MG63 (cell line): ENCODE results near the gene DMD. TPM values are rescaled to one million over a fixed set of nuclear protein-coding genes. Genes with fewer than 3 reads are reported as not detected.
A peak's percentile ranks its signal among the peaks of the same experiment; 100 is the strongest.

ENCODE experiments used
- DNase-seq: peaks from one replicate; pipeline ENCODE4 v3.0.0-alpha.2; 2020
- H3K27me3 ChIP-seq: fragments of 250-450 bp; sonication (Bioruptor Pico); 2 replicates; pipeline ENCODE4 v1.5.1; 2020; ENCODE audit warnings: mild to moderate bottlenecking, moderate library complexity
- H3K36me3 ChIP-seq: fragments of 250-450 bp; sonication (Bioruptor Pico); 2 replicates; pipeline ENCODE4 v1.5.1; 2020; ENCODE audit warnings: mild to moderate bottlenecking, moderate library complexity
- H3K4me3 ChIP-seq: fragments of 250-450 bp; sonication (Bioruptor Pico); 2 replicates; pipeline ENCODE4 v1.5.1; 2020; ENCODE audit warnings: mild to moderate bottlenecking, moderate library complexity
- H3K9me3 ChIP-seq: fragments of 250-450 bp; sonication (Bioruptor Pico); 2 replicates; pipeline ENCODE4 v1.5.1; 2020; ENCODE audit warnings: mild to moderate bottlenecking, moderate library complexity
- total RNA-seq: library from RNA; depleted of rRNA; stranded (reverse); fragments of >200 nt; shearing (Covaris generic); gene quantifications from 2 replicates; pipeline ENCODE4 v1.2.3, GENCODE V29; 2014; ENCODE audit warnings: low replicate concordance

The DMD gene
- total RNA-seq, 1 experiment from 2014 or later, result 11.5 TPM

GRCh38 chrX:31697294-31697916, 1513.9 kb downstream of the DMD start:
- Histone ChIP-seq H3K9me3 (no peaks in the 10 kb centered on the region; the same call in 1 of the 2 replicates), H3K27me3 (no peaks in the 10 kb centered on the region), H3K36me3 (no peaks in the 10 kb centered on the region), H3K4me3 (no peak overlapping the region)
- DNase-seq, result no peak

- H3K9me3 ChIP-seq, result no peaks in the 10 kb centered on the region
- no peaks in the 10 kb centered on the region for H3K27me3 ChIP-seq
- H3K4me3 ChIP-seq, result no peak overlapping the region
- DNase-seq, result no peak
- H3K36me3 ChIP-seq, result no peaks in the 10 kb centered on the region
Observed at GRCh38 chrX:31679861-31680260, 1531.5 kb downstream of the DMD start.

- no peaks in the 10 kb centered on the region for H3K27me3 ChIP-seq
- no peaks in the 10 kb centered on the region for H3K36me3 ChIP-seq
- no peaks in the 10 kb centered on the region for H3K9me3 ChIP-seq
- no peak overlapping the region for H3K4me3 ChIP-seq
- DNase-seq, result no peak
Observed at GRCh38 chrX:31670245-31670644, 1541.1 kb downstream of the DMD start.

GRCh38 chrX:31665454-31665853, 1545.9 kb downstream of the DMD start:
- no peaks in the 10 kb centered on the region for H3K36me3 ChIP-seq
- no peaks in the 10 kb centered on the region for H3K9me3 ChIP-seq
- H3K4me3 ChIP-seq, result no peak overlapping the region
- H3K27me3 ChIP-seq, result no peaks in the 10 kb centered on the region
- DNase-seq, result no peak

- DNase-seq, result no peak
- Histone ChIP-seq H3K9me3 (no peaks in the 10 kb centered on the region), H3K4me3 (no peak overlapping the region), H3K27me3 (no peaks in the 10 kb centered on the region), H3K36me3 (no peaks in the 10 kb centered on the region)
Observed at GRCh38 chrX:31663172-31663571, 1548.2 kb downstream of the DMD start.

- no peak for DNase-seq
- no peaks in the 10 kb centered on the region for H3K27me3 ChIP-seq
- no peak overlapping the region for H3K4me3 ChIP-seq
- H3K36me3 ChIP-seq, result no peaks in the 10 kb centered on the region
- H3K9me3 ChIP-seq, result no peaks in the 10 kb centered on the region
Observed at GRCh38 chrX:31661280-31661810, 1550.0 kb downstream of the DMD start.

GRCh38 chrX:31658360-31658759, 1553.0 kb downstream of the DMD start:
- DNase-seq, result no peak
- Histone ChIP-seq H3K9me3 (no peaks in the 10 kb centered on the region), H3K4me3 (no peak overlapping the region), H3K27me3 (no peaks in the 10 kb centered on the region), H3K36me3 (no peaks in the 10 kb centered on the region)

- no peaks in the 10 kb centered on the region for H3K36me3 ChIP-seq
- DNase-seq, result no peak
- H3K27me3 ChIP-seq, result no peaks in the 10 kb centered on the region
- no peak overlapping the region for H3K4me3 ChIP-seq
- no peaks in the 10 kb centered on the region for H3K9me3 ChIP-seq
Observed at GRCh38 chrX:31656013-31656412, 1555.3 kb downstream of the DMD start.

GRCh38 chrX:31653422-31653821, 1557.9 kb downstream of the DMD start:
- DNase-seq, result no peak
- no peaks in the 10 kb centered on the region for H3K27me3 ChIP-seq
- H3K9me3 ChIP-seq, result no peaks in the 10 kb centered on the region
- H3K36me3 ChIP-seq, result no peaks in the 10 kb centered on the region
- H3K4me3 ChIP-seq, result no peak overlapping the region

GRCh38 chrX:31652650-31653049, 1558.7 kb downstream of the DMD start:
- Histone ChIP-seq H3K27me3 (no peaks in the 10 kb centered on the region), H3K36me3 (no peaks in the 10 kb centered on the region), H3K9me3 (no peaks in the 10 kb centered on the region), H3K4me3 (no peak overlapping the region)
- DNase-seq, result no peak

GRCh38 chrX:31649201-31649600, 1562.1 kb downstream of the DMD start:
- H3K9me3 ChIP-seq, result no peaks in the 10 kb centered on the region
- no peak for DNase-seq

GRCh38 chrX:31633349-31633748, 1578.0 kb downstream of the DMD start:
- H3K4me3 ChIP-seq, result no peak overlapping the region
- H3K36me3 ChIP-seq, result no peaks in the 10 kb centered on the region
- no peak for DNase-seq
- no peaks in the 10 kb centered on the region for H3K27me3 ChIP-seq
- H3K9me3 ChIP-seq, result no peaks in the 10 kb centered on the region

More at GRCh38 chrX:31649201-31649600, 1562.1 kb downstream of the DMD start:
- H3K4me3 ChIP-seq, result no peak overlapping the region
- no peaks in the 10 kb centered on the region for H3K27me3 ChIP-seq
- no peaks in the 10 kb centered on the region for H3K36me3 ChIP-seq

GRCh38 chrX:31629195-31629594, 1582.2 kb downstream of the DMD start:
- Histone ChIP-seq H3K27me3 (no peaks in the 10 kb centered on the region), H3K9me3 (no peaks in the 10 kb centered on the region), H3K36me3 (no peaks in the 10 kb centered on the region), H3K4me3 (no peak overlapping the region)
- no peak for DNase-seq

- Histone ChIP-seq H3K4me3 (no peak overlapping the region), H3K9me3 (no peaks in the 10 kb centered on the region), H3K36me3 (no peaks in the 10 kb centered on the region), H3K27me3 (no peaks in the 10 kb centered on the region)
- peak; percentile 49 for DNase-seq
Observed at GRCh38 chrX:31609130-31609529, 1602.2 kb downstream of the DMD start.

GRCh38 chrX:31608638-31609037, 1602.7 kb downstream of the DMD start:
- H3K36me3 ChIP-seq, result no peaks in the 10 kb centered on the region
- no peaks in the 10 kb centered on the region for H3K9me3 ChIP-seq
- DNase-seq, result no peak
- no peaks in the 10 kb centered on the region for H3K27me3 ChIP-seq
- no peak overlapping the region for H3K4me3 ChIP-seq

- Histone ChIP-seq H3K9me3 (no peaks in the 10 kb centered on the region), H3K36me3 (no peaks in the 10 kb centered on the region), H3K27me3 (no peaks in the 10 kb centered on the region), H3K4me3 (no peak overlapping the region)
- DNase-seq, result no peak
Observed at GRCh38 chrX:31606771-31607170, 1604.6 kb downstream of the DMD start.

- no peaks in the 10 kb centered on the region for H3K9me3 ChIP-seq
- no peaks in the 10 kb centered on the region for H3K36me3 ChIP-seq
- no peaks in the 10 kb centered on the region for H3K27me3 ChIP-seq
- H3K4me3 ChIP-seq, result no peak overlapping the region
- DNase-seq, result no peak
Observed at GRCh38 chrX:31604629-31605221, 1606.6 kb downstream of the DMD start.
